Activated T-helper 1 cell treated with Interleukin-2 at 50 U/mL for 16 hours (primary cell): ENCODE data around the gene PPARA.

Experiments used
- DNase-seq: peaks from one replicate; pipeline ENCODE4 v3.0.0-alpha.2; 2020; ENCODE audit warnings: low read depth

PPARA gene

GRCh38 chr22:46214149-46214548, 63.8 kb downstream of the PPARA start:
- no peak for DNase-seq

- DNase-seq: no peak
Observed at GRCh38 chr22:46214616-46215015, 64.3 kb downstream of the PPARA start.

DNA sequence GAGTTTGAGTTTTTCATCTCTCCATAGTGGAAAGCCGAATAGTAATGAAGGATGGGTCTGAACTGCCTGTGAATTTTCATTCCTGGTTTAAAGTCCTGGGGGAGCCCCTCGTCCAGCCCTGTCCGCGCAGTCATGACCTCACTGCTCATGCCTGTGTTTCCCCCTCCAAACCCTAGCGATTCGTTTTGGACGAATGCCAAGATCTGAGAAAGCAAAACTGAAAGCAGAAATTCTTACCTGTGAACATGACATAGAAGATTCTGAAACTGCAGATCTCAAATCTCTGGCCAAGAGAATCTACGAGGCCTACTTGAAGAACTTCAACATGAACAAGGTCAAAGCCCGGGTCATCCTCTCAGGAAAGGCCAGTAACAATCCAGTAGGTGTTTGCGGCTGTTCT, 69.3 kb downstream of the PPARA start:
- no peak for DNase-seq

DNA sequence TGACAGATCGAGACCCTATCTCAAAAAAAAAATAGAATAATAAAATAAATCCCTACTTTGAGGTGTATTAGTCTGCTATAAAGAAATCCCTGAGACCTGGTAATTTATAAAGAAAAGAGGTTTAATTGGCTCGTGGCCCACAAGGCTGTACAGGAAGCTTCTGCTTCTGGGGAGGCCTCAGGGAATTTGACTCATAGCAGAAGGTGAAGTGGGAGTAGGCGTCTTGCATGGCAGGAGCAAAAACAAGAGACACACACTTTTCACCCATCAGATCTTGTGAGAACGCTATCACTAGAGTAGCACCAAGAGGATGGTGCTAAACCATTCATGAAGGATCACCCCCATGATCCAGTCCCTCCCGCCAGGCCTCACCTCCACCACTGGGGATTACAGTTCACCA, 70.6 kb downstream of the PPARA start:
- DNase-seq: no peak

DNA sequence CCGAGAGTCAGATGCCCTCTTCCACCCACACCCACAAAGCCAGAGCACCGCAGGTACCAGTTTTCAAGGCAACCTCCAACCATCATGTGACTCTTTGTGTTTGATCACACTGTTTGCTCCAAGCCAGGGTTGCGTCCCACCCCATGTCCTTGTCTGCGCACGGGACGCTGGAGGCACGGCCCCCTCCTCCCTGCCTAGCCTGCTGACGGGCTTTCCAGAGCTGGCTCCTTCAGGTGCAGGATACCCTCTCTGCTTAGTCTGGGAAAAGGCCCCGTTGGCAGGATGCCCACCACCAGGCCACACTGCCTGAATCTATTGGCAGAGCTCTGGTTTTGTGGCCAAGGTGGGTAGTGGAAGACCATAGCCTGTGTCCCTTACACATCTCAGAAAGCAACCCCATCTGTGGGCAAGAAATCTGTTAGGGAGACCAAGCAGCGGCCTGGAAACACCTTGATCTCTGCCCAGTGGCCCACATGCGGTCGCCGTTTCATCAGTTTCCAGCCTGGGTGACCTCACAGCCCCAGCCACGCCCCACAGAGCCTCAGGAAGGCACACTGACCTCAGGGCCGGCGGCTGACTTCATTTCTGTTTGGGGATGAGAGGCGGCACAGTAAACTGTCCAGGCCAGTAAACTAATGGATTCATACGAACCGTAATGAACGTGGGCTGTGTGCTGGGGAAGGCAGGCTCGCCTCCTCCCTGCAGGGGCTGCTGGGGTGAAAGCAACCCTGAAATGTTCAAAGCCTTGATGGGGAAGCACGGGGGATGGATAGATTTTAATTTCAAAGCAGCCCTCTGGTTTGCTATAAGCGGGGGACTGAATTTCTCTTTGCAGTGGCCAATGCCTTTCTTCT, 73.9 kb downstream of the PPARA start:
- DNase-seq: no peak

- DNase-seq: no peak
Observed at GRCh38 chr22:46224898-46225290, 74.6 kb downstream of the PPARA start.

DNA sequence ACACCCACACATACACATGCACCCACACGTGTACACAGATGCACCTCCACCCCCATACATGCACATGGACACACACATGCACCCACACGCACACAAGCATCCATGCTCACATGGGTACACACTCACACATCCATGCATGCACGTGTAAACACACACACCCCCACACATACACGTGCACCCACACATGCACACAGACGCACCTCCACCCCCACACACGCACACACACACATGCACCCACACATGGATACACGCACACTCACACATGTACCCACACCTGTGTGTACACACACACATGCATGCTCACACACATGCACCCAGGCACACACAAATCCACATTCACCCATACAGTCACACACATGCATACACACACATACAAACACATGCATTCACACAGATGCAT, 75.3 kb downstream of the PPARA start:
- no peak for DNase-seq

DNA sequence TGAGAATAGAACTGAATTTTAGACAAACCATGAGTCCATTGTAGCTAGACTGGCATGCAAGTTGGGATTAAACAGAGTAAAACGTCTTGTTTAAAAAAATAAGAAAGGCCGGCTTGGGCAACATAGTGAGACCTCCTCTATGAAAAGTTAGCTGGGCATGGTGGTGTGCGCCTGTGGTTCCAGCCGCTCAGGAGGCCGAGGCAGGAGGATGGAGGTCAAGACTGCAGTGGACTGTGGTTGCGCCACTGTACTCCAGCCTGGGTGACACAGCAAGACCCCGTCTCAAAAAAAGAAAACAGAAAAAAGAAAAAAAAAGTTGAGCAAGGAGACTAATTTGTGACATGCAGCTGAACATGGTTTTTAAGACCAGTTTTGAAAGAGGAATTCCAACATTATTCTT, 76.3 kb downstream of the PPARA start:
- no peak for DNase-seq

DNA sequence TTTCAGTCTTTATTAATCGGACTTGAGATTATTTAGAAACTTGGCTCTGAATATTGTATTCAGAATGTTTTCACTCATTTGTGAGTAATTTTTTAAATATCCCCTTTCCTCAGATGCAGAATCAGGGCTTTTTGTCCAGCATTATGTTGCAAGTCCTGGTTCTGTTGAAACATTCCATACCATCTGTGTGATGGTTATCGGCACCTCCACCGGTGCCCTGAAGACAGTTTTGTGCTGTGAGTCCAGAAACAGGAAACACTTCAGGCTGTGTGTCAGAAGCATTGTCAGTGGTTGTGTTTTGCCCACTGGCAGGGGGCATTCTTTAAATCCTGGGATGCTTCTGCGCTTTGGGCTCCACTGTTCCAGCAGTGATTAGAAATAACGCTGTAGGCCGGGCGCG, 79.4 kb downstream of the PPARA start:
- DNase-seq: no peak

GRCh38 chr22:46230262-46230901, 80.1 kb downstream of the PPARA start:
- DNase-seq: no peak

GRCh38 chr22:46233231-46233630, 82.9 kb downstream of the PPARA start:
- no peak for DNase-seq

GRCh38 chr22:46234969-46235368, 84.6 kb downstream of the PPARA start:
- no peak for DNase-seq

GRCh38 chr22:46237453-46238124, 87.3 kb downstream of the PPARA start:
- no peak for DNase-seq

DNA sequence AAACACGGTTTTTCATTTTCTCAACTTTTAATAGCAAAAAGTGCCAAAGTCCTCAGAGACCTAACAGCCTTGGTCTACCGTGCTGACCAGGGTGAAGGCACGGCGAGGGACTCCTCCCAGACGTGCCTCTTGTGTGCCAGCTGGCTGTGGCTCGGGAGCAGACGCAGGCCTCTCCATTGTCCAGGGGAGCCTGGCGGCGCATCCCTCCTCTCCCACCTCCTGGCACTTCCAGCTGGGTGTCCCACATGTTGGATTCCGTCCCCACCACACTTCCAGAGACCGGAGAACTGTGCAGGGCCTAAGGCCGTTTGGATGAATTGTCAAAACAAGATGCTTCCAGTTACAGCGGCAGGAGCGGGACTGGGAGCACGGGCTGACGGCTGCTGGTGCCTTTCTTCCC, 88.2 kb downstream of the PPARA start:
- no peak for DNase-seq

- no peak for DNase-seq
Observed at GRCh38 chr22:46239261-46240048, 89.1 kb downstream of the PPARA start.

DNA sequence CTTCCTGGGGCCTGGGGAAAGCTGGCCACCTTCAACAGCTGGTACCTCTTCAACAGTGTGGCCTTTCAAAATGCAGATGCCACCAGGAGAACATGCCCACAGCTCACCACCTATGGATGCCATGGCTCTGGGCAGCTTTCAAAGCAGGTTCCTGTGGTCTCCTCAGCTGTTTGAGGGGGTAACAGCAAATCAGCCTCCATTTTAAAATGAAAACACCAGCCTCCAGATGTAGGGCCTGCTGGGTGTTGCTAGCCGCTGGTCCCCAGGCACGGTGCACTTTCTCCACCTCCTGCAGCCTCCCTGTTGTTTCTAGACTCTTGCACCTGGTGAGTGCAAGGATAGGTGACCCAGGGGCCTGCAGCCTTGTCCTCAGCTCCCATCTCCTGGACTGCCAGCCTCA, 89.7 kb downstream of the PPARA start:
- no peak for DNase-seq

DNA sequence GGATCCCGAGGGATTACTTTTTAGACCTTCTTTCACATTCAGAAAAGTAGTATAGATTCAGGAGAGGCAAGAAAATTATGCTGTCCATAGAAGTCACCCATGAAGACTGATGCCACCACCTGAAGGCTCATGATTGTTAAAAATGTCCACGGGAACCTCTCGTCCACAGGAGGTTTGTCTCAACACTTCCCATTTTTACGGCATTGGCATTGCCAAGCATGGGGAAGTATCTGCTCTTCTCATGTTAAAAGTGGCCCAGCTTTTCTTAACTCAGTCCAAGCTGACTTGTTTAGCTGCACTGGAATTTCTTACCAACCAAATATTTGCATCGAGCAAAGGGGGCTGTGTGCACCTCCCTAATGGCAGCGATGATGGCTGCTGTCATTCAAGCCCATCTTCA, 90.2 kb downstream of the PPARA start:
- no peak for DNase-seq

- no peak for DNase-seq
Observed at GRCh38 chr22:46240907-46241306, 90.6 kb downstream of the PPARA start.

GRCh38 chr22:46241396-46242007, 91.2 kb downstream of the PPARA start:
- no peak for DNase-seq

- DNase-seq: no peak
Observed at GRCh38 chr22:46242076-46242475, 91.8 kb downstream of the PPARA start.

DNA sequence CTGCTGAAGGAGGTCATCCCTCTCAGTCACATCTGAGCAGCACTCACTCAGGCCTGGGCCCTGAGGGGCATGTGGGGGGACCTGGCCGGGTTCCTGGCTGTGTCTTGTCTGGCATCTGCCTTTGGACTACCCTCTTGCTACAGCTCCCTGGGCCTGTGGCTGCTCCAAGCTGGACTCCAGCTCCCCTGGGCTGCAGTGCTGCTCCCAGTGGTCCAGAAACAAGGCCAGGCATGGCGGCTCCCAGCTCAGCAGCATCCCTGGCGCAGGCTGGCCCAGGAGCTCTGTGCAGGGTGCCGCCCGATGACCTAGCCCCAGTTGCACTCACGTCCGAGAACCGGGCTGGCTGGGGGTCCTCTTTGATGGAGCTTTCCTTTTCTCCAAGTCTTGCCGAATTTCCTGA, 94.4 kb downstream of the PPARA start:
- DNase-seq: no peak

DNA sequence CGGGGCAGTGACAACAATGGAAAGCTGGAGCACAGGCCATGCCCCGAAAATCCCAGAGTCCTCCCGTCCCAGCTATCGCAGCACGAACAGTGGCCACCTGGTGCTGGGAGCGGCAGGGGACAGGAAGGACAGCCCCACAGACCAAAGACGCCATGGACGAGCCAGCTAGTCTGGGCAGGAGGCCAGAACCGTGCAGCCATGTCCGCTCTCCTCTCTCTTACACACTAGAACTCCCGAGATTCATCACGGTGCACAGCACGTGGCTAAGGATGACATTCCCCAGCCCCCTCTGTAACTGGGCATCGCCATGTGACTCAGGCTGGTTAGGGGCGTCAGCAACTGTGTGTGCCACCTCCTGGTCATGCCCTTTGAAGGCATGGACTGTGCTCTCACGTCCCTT, 95.2 kb downstream of the PPARA start:
- DNase-seq: no peak
